HepG2 (cell line): ENCODE data around the gene SOX12. TPM values are rescaled to one million over a fixed set of nuclear protein-coding genes. Genes with fewer than 3 reads are reported as not detected.

ENCODE experiments used
- ATAC-seq: fragments of 200-7000 bp; cut with Tn5 transposase; 3 replicates; pipeline ENCODE4 v1.9.1; 2020; ENCODE audit warnings: mild to moderate bottlenecking, moderate library complexity
- BruUV-seq: library from RNA; stranded (reverse); fragments of 400-500 nt; replicated peaks from 2 replicates; lab custom pipeline; 2021; lab: Mats Ljungman, UMichigan
- CTCF ChIA-PET: fragments of 300-600 bp; formaldehyde crosslinking; extraction: SDS; loops from one replicate; lab custom pipeline; 2021; ENCODE audit warnings: low total read pairs, inconsistent platforms, low intra/inter-chr PET ratio; lab: Yijun Ruan, JAX
- POLR2A ChIA-PET: fragments of 350-600 bp; sonication (Branson Sonifier 250); formaldehyde crosslinking; loops from one replicate; lab custom pipeline; 2020; ENCODE audit warnings: antibody characterized with exemption, inconsistent platforms; lab: Yijun Ruan, JAX
- DNase-seq: peaks from one replicate; pipeline ENCODE4 v3.0.0-alpha.2; 2015; ENCODE audit warnings: low spot score
- FAIRE-seq: peaks from 3 replicates; lab custom pipeline; 2011; peaks lifted over from hg19 to GRCh38; lab: Jason Lieb, UNC
- H2AFZ ChIP-seq: one replicate; pipeline ENCODE4 v1.6.1; 2011; ENCODE audit warnings: low read length, inconsistent platforms
- H3K27ac ChIP-seq: fragments of 300-600 bp; 3 replicates; pipeline ENCODE4 v1.8.0; 2011; ENCODE audit warnings: mixed run types, mild to moderate bottlenecking, mixed read lengths, low read length, inconsistent platforms; ENCODE audit not compliant: insufficient read depth; ENCODE audit errors: extremely low read length
- H3K27me3 ChIP-seq, 2 experiments: fragments of 200-600 bp in 1 of 2; 2 replicates in 1 of 2; 3 replicates in 1 of 2; pipeline versions ENCODE4 v1.6.0 to v1.8.0; 2011; ENCODE audit warnings: low read length in 2 of 2, mild to moderate bottlenecking in 2 of 2, moderate library complexity in 2 of 2, inconsistent platforms in 1 of 2; ENCODE audit not compliant: insufficient read depth in 2 of 2, control insufficient read depth in 1 of 2
- H3K36me3 ChIP-seq, 2 experiments: fragments of 200-600 bp in 1 of 2; replicated peaks in 1 of 2; 2 replicates in 1 of 2; 3 replicates in 1 of 2; pipeline versions ENCODE4 v1.5.1 to v1.8.0; 2011; ENCODE audit warnings: low read length in 2 of 2, inconsistent platforms in 1 of 2; ENCODE audit not compliant: insufficient read depth in 2 of 2, control insufficient read depth in 1 of 2
- H3K4me1 ChIP-seq: 2 replicates; pipeline ENCODE4 v1.5.1; 2012; ENCODE audit warnings: low read length, inconsistent platforms; ENCODE audit not compliant: insufficient read depth
- H3K4me2 ChIP-seq: 2 replicates; pipeline ENCODE4 v1.6.0; 2011; ENCODE audit warnings: low read depth, low read length, inconsistent platforms
- H3K4me3 ChIP-seq, 3 experiments: fragments of 200-600 bp in 1 of 3; sonication (generic), shearing (Covaris generic) in 1 of 3; replicated peaks in 1 of 3; 2 replicates each; pipeline ENCODE4 v1.5.1; 2011 to 2016; ENCODE audit warnings: low read length in 3 of 3, inconsistent platforms in 2 of 3, low read depth in 2 of 3, mild to moderate bottlenecking in 2 of 3, control low read depth in 1 of 3, mixed read lengths in 1 of 3; ENCODE audit not compliant: insufficient read depth in 1 of 3
- H3K79me2 ChIP-seq: one replicate; pipeline ENCODE4 v1.6.1; 2011; ENCODE audit warnings: low read length, inconsistent platforms; ENCODE audit not compliant: insufficient read depth
- H3K9ac ChIP-seq: 2 replicates; pipeline ENCODE4 v1.6.0; 2011; ENCODE audit warnings: mild to moderate bottlenecking, low read depth, low read length, inconsistent platforms; ENCODE audit not compliant: insufficient read depth
- H3K9me3 ChIP-seq: 2 replicates; pipeline ENCODE4 v1.5.1; 2012; ENCODE audit warnings: mild to moderate bottlenecking, low read length
- H4K20me1 ChIP-seq: 2 replicates; pipeline ENCODE4 v1.6.0; 2011; ENCODE audit warnings: inconsistent platforms, mild to moderate bottlenecking, low read length, moderate library complexity; ENCODE audit not compliant: insufficient read depth
- CAMTA2 ChIP-seq: sonication (generic); formaldehyde crosslinking; IDR thresholded peaks from 2 replicates; pipeline ENCODE4 v1.4.0; 2020; ENCODE audit warnings: mild to moderate bottlenecking, missing genetic modification reagents, borderline replicate concordance
- PHB2 ChIP-seq: fragments of 450-650 bp; IDR thresholded peaks from 2 replicates; pipeline ENCODE4 v1.6.1; 2018; ENCODE audit not compliant: partially characterized antibody
- RORA ChIP-seq: sonication (generic); formaldehyde crosslinking; IDR thresholded peaks from 2 replicates; pipeline ENCODE4 v1.5.0; 2020; ENCODE audit warnings: mild to moderate bottlenecking, missing genetic modification reagents, moderate library complexity
- SSRP1 ChIP-seq: IDR thresholded peaks from 2 replicates; pipeline ENCODE4 v1.6.1; 2016; ENCODE audit warnings: control low read depth
- ZBTB33 ChIP-seq: sonication (generic); formaldehyde crosslinking; IDR thresholded peaks from 2 replicates; pipeline ENCODE4 v1.4.0; 2020; ENCODE audit warnings: missing genetic modification reagents
- ZNF33B ChIP-seq: sonication (generic); formaldehyde crosslinking; IDR thresholded peaks from 2 replicates; pipeline ENCODE4 v1.5.1; 2020; ENCODE audit warnings: mild to moderate bottlenecking, missing genetic modification reagents
- ZNF343 ChIP-seq: sonication (generic); formaldehyde crosslinking; IDR thresholded peaks from 2 replicates; pipeline ENCODE4 v1.4.0; 2020; ENCODE audit warnings: mild to moderate bottlenecking, missing genetic modification reagents
- ZNF446 ChIP-seq: sonication (generic); formaldehyde crosslinking; IDR thresholded peaks from 2 replicates; pipeline ENCODE4 v1.5.0; 2020; ENCODE audit warnings: mild to moderate bottlenecking, missing genetic modification reagents
- ZNF501 ChIP-seq: sonication (generic); formaldehyde crosslinking; IDR thresholded peaks from 2 replicates; pipeline ENCODE4 v1.5.1; 2020; ENCODE audit warnings: mild to moderate bottlenecking, moderate library complexity, missing genetic modification reagents
- ZNF598 ChIP-seq: sonication (generic); formaldehyde crosslinking; IDR thresholded peaks from 2 replicates; pipeline ENCODE4 v1.5.1; 2020; ENCODE audit warnings: mild to moderate bottlenecking, missing genetic modification reagents, borderline replicate concordance
- WGBS: methylation state at CpG from one replicate; pipeline ENCODE4 v1.1.6; 2017; ENCODE audit warnings: low lambda C conversion rate; 5-methylcytosine and 5-hydroxymethylcytosine counted together
- in situ Hi-C: cut with HindIII; loops from 2 replicates; pipeline ENCODE4 v1.10.0; 2017; ENCODE audit warnings: low pct_unique_long_range_greater_than_20kb; ENCODE audit not compliant: extremely low pct_ligation_motif_present
- intact Hi-C: fragments of 100-400 bp; cut with micrococcal nuclease; formaldehyde crosslinking; loops from one replicate; pipeline ENCODE4 v1.10.0; 2022; ENCODE audit not compliant: unreplicated experiment
- polyA plus RNA-seq, 8 experiments: library from polyadenylated mRNA; depleted of rRNA in 3 of 8; stranded (reverse) in 7 of 8; unstranded in 1 of 8; fragments of >200 nt; fragmentation: Illumina TruSeq in 4 of 8; extraction: Trizol in 4 of 8; gene quantifications; 2 replicates each; pipeline versions ENCODE4 v1.2.1 to v1.2.3, GENCODE V29; 2011 to 2016; ENCODE audit warnings: low read depth in 4 of 8, missing spikeins in 1 of 8, mixed read lengths in 1 of 8; ENCODE audit not compliant: insufficient read depth in 1 of 8
- total RNA-seq, 5 experiments: library from RNA; depleted of rRNA; stranded (reverse); fragments of >200 nt; fragmentation: Illumina TruSeq; extraction: Trizol; gene quantifications; 2 replicates each; pipeline ENCODE4 v1.2.3, GENCODE V29; 2016; ENCODE audit warnings: low read depth in 1 of 5

The SOX12 gene
- total and polyA plus RNA-seq, 2 of the 13 experiments (the other 11 are each of a cell fraction or from before 2014, with no cell fraction given), result 10.0 to 18.7 TPM

- no peak overlapping the region for H3K9ac ChIP-seq
- no peaks in the 10 kb centered on the region for H3K79me2 ChIP-seq
- WGBS, result 22% methylated on average over 6 of the region's 7 CpGs
- intact Hi-C loops, result no loop called here
- no peak overlapping the region for H3K27ac ChIP-seq
- 0 out of 2 replicates have a peak overlapping the region, but pooled peaks have one; percentile 93 for H3K4me2 ChIP-seq
- no peaks in the 10 kb centered on the region; a peak in 1 of 5 replicates for H3K27me3 ChIP-seq
- in situ Hi-C loops, result no loop called here
- ATAC-seq, result no peak
- POLR2A ChIA-PET, result interaction anchor here (1.2 to 3.8 kb wide), 4 partner anchors 9 to 32 kb away, joined by 3 to 56 read pairs (median 25); partner anchors contain the start of genes SOX12 and ZCCHC3
- no peak overlapping the region for H2AFZ ChIP-seq
- TF ChIP-seq SSRP1 (CRISPR knock-in tag) (no peak), ZNF501 (CRISPR knock-in tag) (no peak), ZNF598 (CRISPR knock-in tag) (no peak), ZNF343 (CRISPR knock-in tag) (no peak), RORA (CRISPR knock-in tag) (no peak), CAMTA2 (CRISPR knock-in tag) (no peak), PHB2 (no peak), ZNF446 (CRISPR knock-in tag) (no peak), ZNF33B (no peak), ZBTB33 (CRISPR knock-in tag) (no peak)
- TF ChIP-seq, all 625 proteins: peak for 0
- Histone ChIP-seq H3K9me3 (no peaks in the 10 kb centered on the region), H3K4me1 (peaks cover 45% of the 10 kb centered on the region), H3K4me3 (no peak overlapping the region), H4K20me1 (no peaks in the 10 kb centered on the region), H3K36me3 (no peaks in the 10 kb centered on the region)
- no TSS peak for BruUV-seq
- DNase-seq (no peak), FAIRE-seq (no peak)
- CTCF ChIA-PET, result no interaction called here
Observed at GRCh38 chr20:308427-309038, 16.8 kb upstream of the SOX12 start.
